ENCODE measurements around the gene AKT1. TPM values are rescaled to one million over a fixed set of nuclear protein-coding genes. Genes with fewer than 3 reads are reported as not detected.
A peak's percentile ranks its signal among the peaks of the same experiment; 100 is the strongest.

AKT1 gene
- total and polyA plus RNA-seq, 2 of the 13 experiments (the other 11 are each of a cell fraction or from before 2014, with no cell fraction given), result 96.2 to 116 TPM

GRCh38 chr14:104826189-104826860 is 30.8 kb upstream of the AKT1 start (continued):
- TF ChIP-seq ZNF609 (CRISPR knock-in tag; IDR thresholded peaks at IDR 0.05; ENCODE audit: borderline replicate concordance) (no peak), SALL2 (CRISPR knock-in tag; IDR thresholded peaks at IDR 0.05) (0 out of 2 replicates have a peak, but pooled peaks have one; percentile 18), HOXA3 (CRISPR knock-in tag; IDR thresholded peaks at IDR 0.05) (peak; percentile 40; the same call in 1 of the 2 replicates), MAZ (IDR thresholded peaks at IDR 0.05; ENCODE audit: borderline replicate concordance, low read depth, low read length) (no peak), MAZ (CRISPR knock-in tag; IDR thresholded peaks at IDR 0.05; ENCODE audit: low read depth) (peak; percentile 64; the same call in 1 of the 2 replicates), MTF2 (CRISPR knock-in tag; IDR thresholded peaks at IDR 0.05; ENCODE audit: borderline replicate concordance) (no peak), NFIB (CRISPR knock-in tag; IDR thresholded peaks at IDR 0.05; ENCODE audit: borderline replicate concordance) (no peak), SMAD9 (CRISPR knock-in tag; IDR thresholded peaks at IDR 0.05) (no peak), ESRRA (CRISPR knock-in tag; IDR thresholded peaks at IDR 0.05; ENCODE audit: low read depth) (no peak), CREB3 (CRISPR knock-in tag; IDR thresholded peaks at IDR 0.05) (no peak), ZC3H13 (CRISPR knock-in tag; IDR thresholded peaks at IDR 0.05) (0 out of 2 replicates have a peak, but pooled peaks have one; percentile 28), ZBTB42 (CRISPR knock-in tag; IDR thresholded peaks at IDR 0.05) (no peak), RBFOX2 (IDR thresholded peaks at IDR 0.05; ENCODE audit: low read depth, low read length) (0 out of 2 replicates have a peak, but pooled peaks have one; percentile 4), SAFB2 (CRISPR knock-in tag; IDR thresholded peaks at IDR 0.05; ENCODE audit: borderline replicate concordance, low read depth) (no peak), MEIS2 (CRISPR knock-in tag; IDR thresholded peaks at IDR 0.05) (0 out of 2 replicates have a peak, but pooled peaks have one; percentile 23), ZNF572 (CRISPR knock-in tag; IDR thresholded peaks at IDR 0.05) (no peak), RAD21 (CRISPR knock-in tag; IDR thresholded peaks at IDR 0.05) (peak; percentile 40; the same call in 1 of the 2 replicates), HNF1A (IDR thresholded peaks at IDR 0.05; ENCODE audit: low read depth) (no peak), HNF1A (CRISPR knock-in tag; IDR thresholded peaks at IDR 0.05; ENCODE audit: borderline replicate concordance) (no peak), ZNF713 (CRISPR knock-in tag; IDR thresholded peaks at IDR 0.05) (no peak), SP4 (CRISPR knock-in tag; IDR thresholded peaks at IDR 0.05) (peak; percentile 48; the same call in 1 of the 2 replicates)
